ENCODE results near the gene FOXP1.
"Not testable (repeated sequence)": the region's sequence is repeated elsewhere in the genome, so short reads cannot be mapped to it uniquely, and the experiment has no call there.

The FOXP1 gene

GRCh38 chr3:71533588-71533987 is 49.9 kb downstream of the FOXP1 start:
- no peak overlapping the region for H3K4me3 ChIP-seq (ENCODE audit: low read depth, low read length)
- TF ChIP-seq CTCF (IDR thresholded peaks at IDR 0.05; ENCODE audit: low read depth, low read length) = no peak

- H3K4me3 ChIP-seq (ENCODE audit: low read depth, low read length) = no peak overlapping the region; the same call in 1 of the 2 replicates
Observed at GRCh38 chr3:71532639-71533395, 50.7 kb downstream of the FOXP1 start.

GRCh38 chr3:71530903-71531530 is 52.5 kb downstream of the FOXP1 start:
- TF ChIP-seq CTCF (IDR thresholded peaks at IDR 0.05; ENCODE audit: low read depth, low read length) = no peak
- no peak overlapping the region for H3K4me3 ChIP-seq (ENCODE audit: low read depth, low read length)

More at GRCh38 chr3:71532639-71533395, 50.7 kb downstream of the FOXP1 start:
- TF ChIP-seq CTCF (IDR thresholded peaks at IDR 0.05; ENCODE audit: low read depth, low read length) = no peak

DNA sequence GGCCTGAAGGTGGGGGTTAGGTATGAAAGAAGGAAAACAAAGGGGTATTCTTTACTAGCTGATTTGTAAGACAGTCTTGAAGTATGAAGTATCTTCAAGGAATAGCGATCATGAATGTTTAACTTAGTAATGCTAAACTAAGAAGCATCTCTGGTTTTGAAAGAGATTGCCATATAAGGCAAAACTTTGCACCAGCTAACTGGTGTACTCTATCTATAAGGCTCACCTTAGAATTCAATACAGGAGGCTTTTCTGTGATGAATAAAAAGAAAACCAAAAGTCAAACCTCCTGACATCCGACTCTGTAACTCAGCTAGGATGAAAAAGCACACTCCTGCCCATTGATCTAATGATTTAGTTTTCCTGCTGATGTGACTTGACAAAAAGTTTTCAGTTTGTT is 54.7 kb downstream of the FOXP1 start:
- H3K4me3 ChIP-seq (ENCODE audit: low read depth, low read length) = no peak overlapping the region
- TF ChIP-seq CTCF (IDR thresholded peaks at IDR 0.05; ENCODE audit: low read depth, low read length) = no peak

- not testable (repeated sequence) for H3K4me3 ChIP-seq (ENCODE audit: low read depth, low read length)
Observed at GRCh38 chr3:71526448-71526847, 57.1 kb downstream of the FOXP1 start.

DNA sequence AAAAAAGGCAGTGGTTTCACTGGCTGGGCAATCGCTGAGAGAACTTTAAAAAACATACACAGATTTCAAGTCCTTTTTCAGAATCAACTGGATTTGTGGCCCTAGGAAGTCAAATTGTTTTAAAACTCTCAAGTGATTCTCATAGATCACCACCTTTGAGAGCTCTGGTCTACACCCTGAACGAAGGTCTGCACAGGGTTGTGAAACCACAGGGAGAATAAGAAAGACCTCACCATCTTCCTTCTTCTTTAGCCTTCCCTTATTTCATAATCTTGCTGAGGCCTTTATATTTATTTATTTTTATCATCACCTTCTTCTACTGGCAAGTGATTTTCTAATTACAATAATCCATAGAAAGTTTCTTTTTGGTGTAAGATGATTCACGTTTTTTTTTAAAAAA is 58.1 kb downstream of the FOXP1 start:
- TF ChIP-seq CTCF (IDR thresholded peaks at IDR 0.05; ENCODE audit: low read depth, low read length) = no peak
- no peak overlapping the region for H3K4me3 ChIP-seq (ENCODE audit: low read depth, low read length)

GRCh38 chr3:71524672-71525071 is 58.9 kb downstream of the FOXP1 start:
- TF ChIP-seq CTCF (IDR thresholded peaks at IDR 0.05; ENCODE audit: low read depth, low read length) = no peak
- no peak overlapping the region for H3K4me3 ChIP-seq (ENCODE audit: low read depth, low read length)

Data from WI38 (cell line).